Ovary (tissue), 9 donors: ENCODE results near the gene CAMK2D. TPM values are rescaled to one million over a fixed set of nuclear protein-coding genes. Genes with fewer than 3 reads are reported as not detected.

Experiments used
- DNase-seq, 5 donors: peaks; one replicate each; pipeline ENCODE4 v3.0.0-alpha.2; 2019 to 2020
- H3K27ac ChIP-seq, 2 donors: fragments of 200-600 bp; one replicate each; pipeline versions ENCODE4 v1.5.1 to v1.8.0; 2019 to 2022
- H3K27me3 ChIP-seq: fragments of 200-600 bp; one replicate; pipeline ENCODE4 v1.8.0; 2022
- H3K36me3 ChIP-seq: fragments of 200-600 bp; sonication (generic); one replicate; pipeline ENCODE4 v1.5.1; 2019
- H3K4me1 ChIP-seq: one replicate; pipeline ENCODE4 v1.8.1; 2013; ENCODE audit warnings: mild to moderate bottlenecking, moderate library complexity; ENCODE audit not compliant: insufficient read depth
- H3K4me3 ChIP-seq: fragments of 200-600 bp; sonication (generic); one replicate; pipeline ENCODE4 v1.5.1; 2017
- H3K9me3 ChIP-seq, 2 donors: fragments of 200-600 bp in 1 of 2; sonication (generic) in 1 of 2; one replicate each; pipeline versions ENCODE4 v1.5.1 to v1.8.1; 2013 to 2019; ENCODE audit warnings: mild to moderate bottlenecking in 1 of 2, moderate library complexity in 1 of 2
- CTCF ChIP-seq, 3 donors: fragments of 450-650 bp in 2 of 3; fragments of 200-600 bp in 1 of 3; IDR thresholded peaks; one replicate each; pipeline versions ENCODE4 v1.5.1 to v1.8.0; 2016 to 2022; ENCODE audit warnings: antibody characterized with exemption in 3 of 3, mild to moderate bottlenecking in 1 of 3
- EP300 ChIP-seq: sonication (generic); formaldehyde crosslinking; IDR thresholded peaks from one replicate; pipeline ENCODE4 v1.6.1; 2017; ENCODE audit warnings: antibody characterized with exemption
- POLR2A ChIP-seq: fragments of 450-650 bp; IDR thresholded peaks from one replicate; pipeline ENCODE4 v1.6.1; 2017; ENCODE audit warnings: antibody characterized with exemption, mild to moderate bottlenecking, moderate library complexity
- WGBS, 3 donors: extraction: QIAGEN DNeasy Blood & Tissue Kit in 1 of 3; methylation state at CpG; one replicate each; pipeline versions ENCODE4 v1.1.5 to v1.1.7; 2013 to 2017; 5-methylcytosine and 5-hydroxymethylcytosine counted together
- intact Hi-C, 4 donors: fragments of 100-400 bp; cut with DNase I; formaldehyde crosslinking; loops; one replicate each; pipeline versions ENCODE4 v1.11.0 to v1.15.1; 2022 to 2023
- polyA plus RNA-seq, 2 donors: library from polyadenylated mRNA; stranded (reverse); fragments of 200-250 nt in 1 of 2; fragments of 350-450 nt in 1 of 2; fragmentation: Illumina TruSeq in 1 of 2; extraction: RNeasy Lipid Tissue Mini Kit (QIAGEN cat#74804) in 1 of 2; gene quantifications; one replicate each; pipeline ENCODE4 v1.2.3, GENCODE V29; 2013 to 2014
- total RNA-seq, 7 donors: library from RNA; depleted of rRNA in 2 of 7; stranded (reverse); fragments of >200 nt in 2 of 7; fragmentation: NEBNext Ultra II Directional in 3 of 7; extraction: Animal tissue kit (Norgen Biotek cat#: 25700) in 3 of 7; gene quantifications; one replicate each; pipeline versions ENCODE4 v1.1.0 to v1.2.4, GENCODE V29; 2016 to 2023
- donor health status: DM: no; HTN: no; CAD: no; lungs with moderate emphysema.
- donor health status: DM: no; HTN: no; CAD: no.
- donor health status: Bipolar disorder and iron deficiency.
- donor health status: DM: yes; HTN: yes; CAD: no.
- donor health status: DM: no; HTN: no; CAD: no.
- donor health status: DM: yes; HTN: yes; CAD: no.

CAMK2D gene
- total and polyA plus RNA-seq, 9 donors: 14.2 to 36.9 (median 32.2) TPM

- Histone ChIP-seq H3K27me3 (no peaks in the 10 kb centered on the region), H3K4me1 (no peaks in the 10 kb centered on the region), H3K27ac (no peak overlapping the region), H3K36me3 (no peaks in the 10 kb centered on the region), H3K9me3 (no peaks in the 10 kb centered on the region), H3K4me3 (no peak overlapping the region)
- intact Hi-C loops: loop anchor here in 2 of 4 donors (10.0 kb wide), 2 partner anchors 146 to 224 kb away; partner anchors contain the start of gene CAMK2D (in 1 of the 2)
- WGBS, 3 donors: 82 to 90% (median 82%) methylated on average over 1 of the region's 1 CpG
- no peak for TF ChIP-seq CTCF (IDR thresholded peaks at IDR 0.05)
- TF ChIP-seq POLR2A: no peak
- TF ChIP-seq EP300: no peak
- no peak for DNase-seq
Measured at GRCh38 chr4:113540859-113541258, 220.7 kb downstream of the CAMK2D start.

GRCh38 chr4:113539408-113539807 lies 222.1 kb downstream of the CAMK2D start:
- intact Hi-C loops: no loop called here
- no peak overlapping the region for H3K27ac ChIP-seq
- no peak for DNase-seq
- H3K4me1 ChIP-seq: no peaks in the 10 kb centered on the region
- TF ChIP-seq EP300: no peak
- TF ChIP-seq CTCF (IDR thresholded peaks at IDR 0.05): no peak
- no peak for TF ChIP-seq POLR2A
- no peaks in the 10 kb centered on the region for H3K27me3 ChIP-seq
- H3K36me3 ChIP-seq: no peaks in the 10 kb centered on the region
- no peaks in the 10 kb centered on the region for H3K9me3 ChIP-seq
- no peak overlapping the region for H3K4me3 ChIP-seq
- WGBS, 3 donors: 71 to 87% (median 77%) methylated on average over 3 of the region's 3 CpGs

GRCh38 chr4:113537628-113538027 lies 223.9 kb downstream of the CAMK2D start:
- DNase-seq: no peak
- H3K36me3 ChIP-seq: no peaks in the 10 kb centered on the region
- WGBS, 3 donors: 8 to 15% (median 14%) methylated on average over 1 of the region's 1 CpG
- H3K27me3 ChIP-seq: no peaks in the 10 kb centered on the region
- H3K4me3 ChIP-seq: no peak overlapping the region
- no peaks in the 10 kb centered on the region for H3K9me3 ChIP-seq
- TF ChIP-seq EP300: no peak
- no peak for TF ChIP-seq CTCF (IDR thresholded peaks at IDR 0.05)
- no peak for TF ChIP-seq POLR2A
- peak overlapping the region in 1 of 2 donors; percentile 37 for H3K27ac ChIP-seq
- intact Hi-C loops: no loop called here
- H3K4me1 ChIP-seq: no peaks in the 10 kb centered on the region

GRCh38 chr4:113537203-113537602 lies 224.3 kb downstream of the CAMK2D start:
- intact Hi-C loops: no loop called here

More at GRCh38 chr4:113537203-113537602, 224.3 kb downstream of the CAMK2D start:
- Histone ChIP-seq H3K9me3 (no peaks in the 10 kb centered on the region), H3K4me1 (no peaks in the 10 kb centered on the region), H3K27ac (peak overlapping the region in 1 of 2 donors; percentile 37), H3K27me3 (no peaks in the 10 kb centered on the region), H3K4me3 (no peak overlapping the region), H3K36me3 (no peaks in the 10 kb centered on the region)
- peak in 2 of 5 donors; percentile 13 to 38 for DNase-seq
- no peak for TF ChIP-seq EP300
- no peak for TF ChIP-seq POLR2A
- no peak for TF ChIP-seq CTCF (IDR thresholded peaks at IDR 0.05)
- 7 to 17% (median 9%) methylated on average over 2 of the region's 2 CpGs for WGBS, 3 donors
